B cell (primary cell): ENCODE measurements around the gene MID1. TPM values are rescaled to one million over a fixed set of nuclear protein-coding genes. Genes with fewer than 3 reads are reported as not detected.

Source experiments
- ATAC-seq: fragments of 200-7000 bp; cut with Tn5 transposase; one replicate; pipeline ENCODE4 v1.10.0; 2021; ENCODE audit warnings: low read depth, mild to moderate bottlenecking, moderate number of reproducible peaks, moderate library complexity
- CTCF ChIA-PET: fragments of 350-600 bp; sonication (Branson Sonifier 250); formaldehyde crosslinking; loops from one replicate; lab custom pipeline; 2021; ENCODE audit warnings: antibody characterized with exemption, inconsistent platforms; lab: Charles Lee
- POLR2A ChIA-PET: fragments of 350-600 bp; sonication (Branson Sonifier 250); formaldehyde crosslinking; loops from one replicate; lab custom pipeline; 2021; ENCODE audit warnings: antibody characterized with exemption; lab: Charles Lee
- DNase-seq: peaks from one replicate; pipeline ENCODE4 v3.0.0; 2013
- H2AFZ ChIP-seq: 2 replicates; pipeline ENCODE4 v1.6.1; 2012; ENCODE audit warnings: mild to moderate bottlenecking, low read depth, low read length; ENCODE audit not compliant: insufficient read depth, poor library complexity, severe bottlenecking
- H3K27ac ChIP-seq, 2 donors: 1 replicate in 1 of 2; 2 replicates in 1 of 2; pipeline ENCODE4 v1.5.1; 2012 to 2013; ENCODE audit warnings: low read length in 2 of 2, mild to moderate bottlenecking in 2 of 2, moderate library complexity in 1 of 2
- H3K27me3 ChIP-seq, 4 experiments: fragments of 200-600 bp in 1 of 4; sonication (generic) in 1 of 4; replicated peaks in 1 of 4; 1 replicate in 2 of 4; 2 replicates in 2 of 4; pipeline versions ENCODE4 v1.6.1 to v1.7.0; 2013 to 2016; ENCODE audit warnings: low read length in 3 of 4, mild to moderate bottlenecking in 2 of 4, mixed read lengths in 1 of 4, moderate library complexity in 1 of 4; ENCODE audit not compliant: insufficient read depth in 4 of 4, control insufficient read depth in 3 of 4; ENCODE audit errors: control extremely low read depth in 1 of 4
- H3K36me3 ChIP-seq, 2 experiments: replicated peaks in 1 of 2; 1 replicate in 1 of 2; 2 replicates in 1 of 2; pipeline versions ENCODE4 v1.6.1 to v1.7.1; 2013; ENCODE audit warnings: low read length in 1 of 2; ENCODE audit not compliant: insufficient read depth in 2 of 2, control insufficient read depth in 1 of 2; ENCODE audit errors: control extremely low read depth in 1 of 2, extremely low read depth in 1 of 2
- H3K4me1 ChIP-seq, 2 donors: fragments of 200-600 bp in 1 of 2; sonication (generic) in 1 of 2; 1 replicate in 1 of 2; 2 replicates in 1 of 2; pipeline versions ENCODE4 v1.5.1 to v1.6.1; 2013 to 2017; ENCODE audit warnings: low read length in 2 of 2; ENCODE audit not compliant: control insufficient read depth in 2 of 2, insufficient read depth in 2 of 2
- H3K4me2 ChIP-seq: replicated peaks from 2 replicates; pipeline ENCODE3; 2012; ENCODE audit warnings: mild to moderate bottlenecking, low read depth, low read length; ENCODE audit not compliant: poor library complexity, severe bottlenecking
- H3K4me3 ChIP-seq, 5 experiments: fragments of 200-600 bp in 1 of 5; sonication (generic) in 1 of 5; 1 replicate in 3 of 5; 2 replicates in 2 of 5; pipeline versions ENCODE4 v1.5.1 to v1.7.0; 2011 to 2016; ENCODE audit warnings: low read length in 4 of 5, mild to moderate bottlenecking in 4 of 5, low read depth in 2 of 5, control low read depth in 1 of 5, moderate library complexity in 1 of 5; ENCODE audit not compliant: insufficient read depth in 1 of 5; ENCODE audit errors: control extremely low read depth in 1 of 5, extremely low read depth in 1 of 5
- H3K79me2 ChIP-seq: fragments of 200-600 bp; sonication (generic); one replicate; pipeline ENCODE4 v1.6.0; 2016; ENCODE audit warnings: low read length; ENCODE audit not compliant: control insufficient read depth, insufficient read depth
- H3K9ac ChIP-seq: fragments of 200-600 bp; sonication (generic); 2 replicates; pipeline ENCODE4 v1.6.1; 2017; ENCODE audit warnings: mild to moderate bottlenecking, low read length, moderate library complexity
- H3K9me3 ChIP-seq, 3 donors: one replicate each; pipeline versions ENCODE4 v1.6.1 to v1.7.1; 2013; ENCODE audit warnings: low read length in 2 of 3; ENCODE audit not compliant: control insufficient read depth in 2 of 3, insufficient read depth in 1 of 3; ENCODE audit errors: control extremely low read depth in 1 of 3
- H4K20me1 ChIP-seq: 2 replicates; pipeline ENCODE4 v1.6.0; 2012; ENCODE audit warnings: mild to moderate bottlenecking, low read length; ENCODE audit not compliant: insufficient read depth, control insufficient read depth, poor library complexity, severe bottlenecking
- H3K27ac Mint-ChIP-seq: one replicate; pipeline ENCODE4 v1.8.0; 2021; ENCODE audit warnings: mixed read lengths
- H3K27me3 Mint-ChIP-seq: one replicate; pipeline ENCODE4 v1.8.0; 2021; ENCODE audit warnings: mixed read lengths
- H3K4me1 Mint-ChIP-seq: one replicate; pipeline ENCODE4 v1.8.0; 2021; ENCODE audit warnings: mixed read lengths
- H3K4me3 Mint-ChIP-seq: one replicate; pipeline ENCODE4 v1.8.0; 2021; ENCODE audit warnings: mixed read lengths
- H3K9me3 Mint-ChIP-seq: one replicate; pipeline ENCODE4 v1.8.0; 2022; ENCODE audit warnings: mixed read lengths; ENCODE audit not compliant: insufficient read depth
- CTCF ChIP-seq: fragments of 200-600 bp; IDR thresholded peaks from one replicate; pipeline ENCODE4 v1.8.0; 2022; ENCODE audit warnings: antibody characterized with exemption, mild to moderate bottlenecking
- EZH2 ChIP-seq: IDR thresholded peaks from 2 replicates; pipeline ENCODE4 v1.6.1; 2012; ENCODE audit warnings: borderline replicate concordance, low read depth, mild to moderate bottlenecking, moderate library complexity, low read length; ENCODE audit not compliant: insufficient read depth, poor library complexity, severe bottlenecking
- WGBS: methylation state at CpG from one replicate; pipeline ENCODE4 v1.1.5; 2013; ENCODE audit warnings: missing lambda C conversion rate; ENCODE audit not compliant: insufficient coverage; 5-methylcytosine and 5-hydroxymethylcytosine counted together
- intact Hi-C: fragments of 100-400 bp; cut with micrococcal nuclease; formaldehyde crosslinking; loops from one replicate; pipeline ENCODE4 v1.10.0; 2022
- polyA plus RNA-seq: library from polyadenylated mRNA; depleted of rRNA; stranded (reverse); fragments of >200 nt; gene quantifications from 2 replicates; pipeline ENCODE4 v1.2.3, GENCODE V29; 2012
- total RNA-seq, 2 donors: library from RNA; stranded (reverse); fragments of 120-200 nt in 1 of 2; gene quantifications; 1 replicate in 1 of 2; 2 replicates in 1 of 2; pipeline versions ENCODE4 v1.2.3 to v1.2.4, GENCODE V29; 2013 to 2022

The MID1 gene
- total and polyA plus RNA-seq, 2 donors (not counting 1 experiment from before 2014, with no cell fraction given): 0.15 to 0.44 TPM

GRCh38 chrX:10519278-10519677 is 101.1 kb downstream of the MID1 start:
- no peak overlapping the region for H3K9ac ChIP-seq
- H3K27me3 Mint-ChIP-seq: no peaks in the 10 kb centered on the region
- CTCF ChIA-PET: no interaction called here
- no peaks in the 10 kb centered on the region for H3K4me1 ChIP-seq
- POLR2A ChIA-PET: no interaction called here
- H3K4me3 Mint-ChIP-seq: no peak overlapping the region
- ATAC-seq (no peak), DNase-seq (no peak)
- H3K4me3 ChIP-seq: no peak overlapping the region
- no peak overlapping the region for H3K27ac Mint-ChIP-seq
- TF ChIP-seq EZH2 (no peak), CTCF (no peak)
- no peak overlapping the region for H3K27ac ChIP-seq
- H3K4me2 ChIP-seq: no peak overlapping the region
- intact Hi-C loops: no loop called here
- no peaks in the 10 kb centered on the region for H4K20me1 ChIP-seq
- no peaks in the 10 kb centered on the region for H3K9me3 ChIP-seq
- no peaks in the 10 kb centered on the region for H3K27me3 ChIP-seq
- H3K36me3 ChIP-seq: no peaks in the 10 kb centered on the region
- no peaks in the 10 kb centered on the region for H3K4me1 Mint-ChIP-seq
- no peaks in the 10 kb centered on the region for H3K9me3 Mint-ChIP-seq
- no peaks in the 10 kb centered on the region for H3K79me2 ChIP-seq
- no peak overlapping the region for H2AFZ ChIP-seq

GRCh38 chrX:10518073-10518472 is 102.3 kb downstream of the MID1 start:
- Histone ChIP-seq H3K36me3 (no peaks in the 10 kb centered on the region), H3K27me3 (no peaks in the 10 kb centered on the region), H3K27ac (no peak overlapping the region), H2AFZ (no peak overlapping the region), H3K4me2 (no peak overlapping the region), H3K9ac (no peak overlapping the region), H3K9me3 (no peaks in the 10 kb centered on the region), H3K4me3 (no peak overlapping the region), H4K20me1 (no peaks in the 10 kb centered on the region), H3K79me2 (no peaks in the 10 kb centered on the region), H3K4me1 (no peaks in the 10 kb centered on the region)
- WGBS: 100% methylated on average over 1 of the region's 2 CpGs
- TF ChIP-seq EZH2: no peak
- TF ChIP-seq CTCF: no peak
- ChIA-PET POLR2A (no interaction called here), CTCF (no interaction called here)
- intact Hi-C loops: no loop called here
- ATAC-seq (no peak), DNase-seq (no peak)
- Mint-ChIP-seq H3K27ac (no peak overlapping the region), H3K9me3 (no peaks in the 10 kb centered on the region), H3K27me3 (no peaks in the 10 kb centered on the region), H3K4me3 (no peak overlapping the region), H3K4me1 (no peaks in the 10 kb centered on the region)
